Stimulated activated CD8-positive, alpha-beta memory T cell treated with anti-CD3 and anti-CD28 coated beads, Interleukin-7, amount 100 ng/mL, for 48 hours (primary cell): Measurements from ENCODE around the gene PIGM.
"Not testable (repeated sequence)": the region's sequence is repeated elsewhere in the genome, so short reads cannot be mapped to it uniquely, and the experiment has no call there.

ENCODE experiments used
- DNase-seq, 2 donors: peaks; one replicate each; pipeline ENCODE4 v3.0.0-alpha.2; 2020; ENCODE audit warnings: low read depth in 1 of 2; ENCODE audit errors: extremely low read depth in 1 of 2

Gene PIGM

GRCh38 chr1:160061369-160062229 is 29.8 kb upstream of the PIGM start:
- no peak for DNase-seq

DNA sequence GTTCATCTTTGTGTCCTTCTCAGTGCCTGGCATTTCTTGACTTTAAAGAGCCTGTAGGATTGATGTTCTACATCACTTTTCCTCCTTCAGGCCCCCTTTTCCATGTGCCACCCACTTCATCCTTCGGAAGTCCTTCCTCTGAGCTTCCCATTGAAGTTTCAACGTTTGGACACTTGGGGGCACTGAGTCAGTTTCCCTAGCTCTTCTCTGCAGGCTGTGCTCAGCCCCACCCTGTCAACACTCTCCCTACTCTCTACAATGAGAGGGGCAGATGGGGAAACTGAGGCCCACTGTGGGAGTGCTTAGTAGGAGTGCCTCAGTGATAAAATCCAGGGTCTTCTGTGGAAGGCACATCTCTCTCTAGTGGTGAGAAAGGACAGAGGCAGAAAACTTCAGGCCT is 26.3 kb upstream of the PIGM start:
- no peak for DNase-seq

DNA sequence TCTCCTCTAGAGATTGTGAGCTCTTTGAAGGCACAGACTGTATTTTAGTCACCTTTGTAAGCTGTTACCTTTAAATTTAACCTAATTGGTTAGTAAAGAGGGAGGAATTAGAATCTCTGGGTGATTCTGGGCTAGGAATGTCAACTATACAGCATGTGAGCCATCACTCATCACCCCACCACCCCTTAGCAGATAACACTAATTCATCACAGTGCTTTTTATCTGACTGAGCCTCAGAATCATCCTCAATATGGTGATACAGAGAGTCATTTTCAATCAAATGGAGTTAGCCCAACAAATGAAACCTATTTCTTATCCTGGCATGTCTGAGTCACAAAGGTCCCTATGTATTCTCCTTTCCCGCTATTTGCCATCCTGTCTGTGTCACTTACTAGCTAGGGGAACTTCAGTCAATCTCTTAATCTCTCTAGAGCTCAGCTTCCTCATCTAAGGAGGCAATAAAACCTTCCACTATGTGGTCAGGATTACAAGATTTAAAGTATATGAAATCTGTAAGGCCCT is 24.9 kb upstream of the PIGM start:
- no peak for DNase-seq

DNA sequence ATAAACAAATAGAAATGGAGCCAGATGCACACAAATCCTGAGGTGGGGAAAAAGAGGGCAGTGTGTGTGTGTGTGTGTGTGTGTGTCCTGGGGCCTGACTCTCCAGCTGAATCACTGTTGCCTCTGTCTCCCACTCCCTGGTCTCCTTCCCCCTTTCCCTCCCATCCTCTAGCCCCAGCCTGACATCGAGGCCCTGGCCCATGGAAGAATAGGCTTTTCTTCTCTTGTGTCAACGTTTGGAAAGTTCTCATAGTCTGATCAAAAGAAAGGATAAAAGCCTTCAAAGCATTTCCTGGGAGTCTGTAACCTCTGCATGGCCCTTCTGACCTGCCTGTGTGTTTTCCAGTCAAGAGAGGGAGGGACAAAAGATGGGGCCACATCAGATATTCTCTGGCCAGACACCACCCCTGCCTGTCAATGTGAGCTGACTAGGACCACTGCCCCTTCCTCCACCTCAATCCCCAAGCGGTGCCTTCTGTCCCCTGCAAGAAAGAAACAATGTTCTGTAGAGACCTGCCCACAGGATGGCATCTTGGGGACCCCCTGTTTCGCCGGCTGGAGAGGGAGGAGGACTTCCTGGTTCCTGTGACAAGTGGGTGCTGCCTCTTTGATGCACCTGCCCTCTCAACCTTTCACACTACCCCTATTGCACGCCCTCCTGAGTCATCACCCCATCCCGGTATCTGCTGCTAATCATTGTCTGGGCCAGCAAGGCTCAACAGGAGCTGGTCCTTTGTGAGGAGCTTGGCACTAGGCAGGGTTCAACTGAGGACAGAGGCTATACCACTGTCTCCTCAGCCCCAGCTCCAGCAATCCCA is 22.0 kb upstream of the PIGM start:
- DNase-seq, result no peak

DNA sequence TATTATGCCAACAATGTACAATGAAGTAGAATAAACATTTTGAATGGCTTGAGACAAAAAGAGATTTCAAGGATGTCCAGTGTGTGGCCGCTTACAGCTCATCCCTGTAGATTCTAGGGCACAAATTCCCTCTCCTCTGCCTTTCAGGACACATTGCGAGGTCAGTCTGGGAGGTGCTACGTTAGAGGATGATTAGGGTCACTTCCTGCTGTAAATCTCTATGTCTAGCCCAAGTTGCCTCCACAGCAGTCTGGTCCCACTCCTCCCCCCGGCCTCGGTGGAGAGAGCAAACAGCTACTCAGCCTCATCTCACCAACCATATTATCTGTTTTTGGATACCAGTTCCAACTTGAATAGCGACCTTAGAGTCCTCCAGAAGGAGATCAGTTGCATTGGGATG is 21.1 kb upstream of the PIGM start:
- no peak for DNase-seq

DNA sequence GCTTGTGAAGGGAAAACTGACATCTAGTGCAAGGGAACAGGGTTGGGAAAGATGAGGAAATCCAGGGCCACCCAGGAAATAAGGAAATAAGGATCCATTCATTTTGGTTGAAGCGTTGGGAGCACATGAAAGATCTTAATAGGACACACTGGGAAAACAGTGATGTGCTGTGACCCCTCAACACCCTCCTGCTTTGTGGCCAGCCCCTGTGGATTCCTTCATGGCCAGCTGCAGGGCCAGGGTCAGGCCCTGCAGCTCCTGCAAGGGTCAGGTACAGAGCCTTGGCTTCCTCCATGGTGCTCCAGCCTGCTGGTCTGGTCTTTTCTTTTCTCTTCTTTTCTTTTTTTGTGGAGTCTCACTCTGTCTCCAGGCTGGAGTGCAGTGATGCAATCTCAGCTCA is 18.8 kb upstream of the PIGM start:
- no peak for DNase-seq

- DNase-seq, result not testable (repeated sequence)
Observed at GRCh38 chr1:160050182-160050581, 18.4 kb upstream of the PIGM start.

DNA sequence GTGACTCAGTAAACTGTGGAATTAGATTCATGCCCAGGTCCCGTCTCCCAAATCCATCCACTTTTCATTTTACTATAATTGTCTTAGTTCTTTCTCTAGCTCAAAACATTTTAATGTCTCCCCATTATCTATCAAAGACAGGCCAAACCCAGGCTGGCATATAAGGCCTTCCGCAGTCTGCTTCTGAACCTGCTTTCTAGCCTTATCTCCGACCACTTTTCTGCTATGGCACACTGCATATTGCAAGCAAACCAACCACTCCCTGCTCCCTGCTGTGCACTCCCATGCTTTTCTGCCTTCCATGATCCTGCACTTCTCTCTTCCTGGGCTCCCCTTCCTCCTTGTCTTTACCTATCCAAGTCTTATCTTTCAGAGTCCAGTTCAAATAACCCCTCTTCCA is 17.3 kb upstream of the PIGM start:
- DNase-seq, result no peak

- DNase-seq, result no peak
Observed at GRCh38 chr1:160048335-160048734, 16.5 kb upstream of the PIGM start.

- DNase-seq, result no peak
Observed at GRCh38 chr1:160047111-160047991, 15.6 kb upstream of the PIGM start.

DNA sequence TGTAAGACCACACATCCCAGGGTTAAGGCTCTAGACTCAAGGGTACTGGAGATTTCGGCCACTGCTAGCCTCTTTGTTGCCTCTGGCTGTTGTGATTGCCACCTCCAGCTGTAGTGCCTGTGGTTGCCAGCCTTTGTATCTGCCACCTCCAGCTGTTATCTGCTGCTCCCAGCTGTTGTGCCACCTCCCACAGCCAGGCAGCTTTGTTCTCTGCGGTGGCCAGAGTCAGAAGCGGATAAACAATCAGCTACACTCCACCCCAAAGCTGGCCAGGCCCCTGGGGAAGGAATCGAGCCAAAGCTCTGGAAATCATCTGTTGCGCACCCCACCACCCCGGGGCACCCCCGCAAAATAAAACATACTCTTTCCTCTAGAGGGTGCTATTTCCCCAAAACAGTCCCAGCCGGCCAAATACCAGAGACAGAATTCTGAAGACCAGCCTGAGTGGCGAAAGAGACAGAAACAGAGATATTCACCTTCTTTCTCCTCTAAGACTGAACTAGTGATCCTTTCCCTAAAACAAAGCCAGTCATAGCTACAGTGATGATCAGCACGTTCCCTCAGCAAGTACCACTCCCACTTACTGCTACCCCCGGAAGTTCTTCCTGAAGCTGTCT is 14.8 kb upstream of the PIGM start:
- no peak for DNase-seq

- DNase-seq, result no peak
Observed at GRCh38 chr1:160045653-160046052, 13.9 kb upstream of the PIGM start.

- no peak for DNase-seq
Observed at GRCh38 chr1:160043543-160043942, 11.8 kb upstream of the PIGM start.

DNA sequence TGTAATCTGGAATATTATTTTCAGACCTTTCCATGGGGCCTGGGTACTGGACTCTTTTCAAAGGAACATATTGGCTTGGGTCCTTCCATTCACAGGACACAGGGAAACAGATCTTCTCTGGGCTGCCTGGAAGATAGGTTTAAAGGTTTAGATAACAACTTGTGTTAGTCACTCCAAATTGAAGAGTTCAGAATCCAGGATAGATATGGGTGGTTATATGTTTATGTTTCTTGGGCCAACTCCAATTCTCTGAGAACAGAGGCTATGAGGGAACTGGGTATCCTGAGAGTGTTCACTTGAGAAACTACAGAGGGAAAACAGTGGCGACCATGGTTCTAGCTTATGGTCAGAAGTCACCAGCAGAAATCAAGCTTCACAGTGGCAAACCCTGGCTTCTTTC is 8.7 kb upstream of the PIGM start:
- DNase-seq, result no peak

- no peak for DNase-seq
Observed at GRCh38 chr1:160032165-160032820, 503 bp upstream of the PIGM start.

- DNase-seq, result no peak
Observed at GRCh38 chr1:160030657-160031364, 979 bp downstream of the PIGM start.

DNA sequence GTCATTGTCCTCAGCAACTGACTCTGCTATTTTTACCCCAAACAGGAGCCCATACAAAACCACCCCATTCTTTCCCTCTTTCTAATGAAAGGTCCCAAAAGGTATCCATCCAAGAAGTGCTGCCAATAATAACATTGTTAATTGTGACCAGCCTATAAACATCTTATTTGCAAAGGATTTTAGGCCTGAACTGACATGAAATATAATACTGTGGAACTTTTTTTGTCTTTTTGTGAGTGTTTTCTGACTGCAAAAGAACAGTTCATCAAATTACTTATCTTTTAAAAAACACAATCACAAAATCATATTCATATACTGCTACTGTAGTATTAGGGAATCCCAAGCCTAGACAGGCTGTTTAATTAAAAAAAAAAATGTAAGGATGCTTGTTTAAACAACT is 3.4 kb downstream of the PIGM start:
- no peak for DNase-seq

DNA sequence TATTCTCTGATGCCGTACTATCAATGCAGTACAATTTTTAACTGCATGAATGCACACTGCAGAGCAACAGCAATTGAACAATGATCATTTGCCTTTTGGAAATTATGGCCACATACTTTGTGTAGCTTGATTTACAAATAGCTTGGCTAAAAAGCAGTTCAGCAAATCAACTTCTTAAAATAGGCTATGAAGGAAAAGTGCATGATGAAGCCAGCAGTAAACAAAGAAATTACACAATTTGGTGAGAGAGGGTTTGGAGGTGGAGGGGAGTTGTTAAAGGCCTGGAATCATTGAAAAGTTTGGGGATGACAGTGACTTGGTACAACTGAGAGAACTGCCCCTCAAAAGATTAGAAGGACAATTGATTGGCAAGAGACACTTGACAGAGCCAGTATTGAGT is 6.5 kb downstream of the PIGM start:
- no peak for DNase-seq

DNA sequence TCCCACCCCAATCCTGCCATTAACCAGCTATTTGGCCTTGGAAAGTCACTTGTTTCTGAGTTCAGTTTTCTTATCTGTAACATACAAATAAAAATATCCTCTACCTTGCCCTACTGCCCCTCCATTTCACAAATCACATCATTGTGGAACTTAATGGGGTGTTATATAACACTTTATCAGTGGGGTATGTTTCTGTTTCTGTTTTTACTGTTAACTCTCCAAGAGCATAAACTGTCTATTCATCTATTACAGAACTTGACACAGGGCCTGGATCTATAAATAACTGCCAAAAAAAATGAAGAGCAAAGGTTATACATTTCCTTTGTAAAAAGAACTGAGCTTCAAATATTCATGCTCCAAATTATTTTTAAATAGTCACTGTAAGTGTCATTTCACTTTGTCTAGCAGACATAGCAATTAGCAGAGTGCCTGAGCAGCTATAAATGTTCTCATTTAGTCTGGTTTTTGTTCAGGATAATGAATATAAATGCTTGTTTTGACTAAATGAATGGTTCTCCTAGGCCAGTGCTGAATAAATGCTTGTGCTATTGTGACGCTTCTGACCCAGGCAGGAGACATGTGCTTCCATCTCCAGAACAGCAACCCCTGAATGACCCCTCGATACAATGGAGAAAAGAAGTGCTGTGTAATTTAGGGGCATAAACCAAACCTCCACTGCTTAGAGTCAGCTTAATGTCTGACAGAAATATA is 7.4 kb downstream of the PIGM start:
- no peak for DNase-seq
